Measurements from ENCODE around the gene OXCT1.
A peak's percentile ranks its signal among the peaks of the same experiment; 100 is the strongest.
"Not testable (repeated sequence)": the region's sequence is repeated elsewhere in the genome, so short reads cannot be mapped to it uniquely, and the experiment has no call there.

The OXCT1 gene

DNA sequence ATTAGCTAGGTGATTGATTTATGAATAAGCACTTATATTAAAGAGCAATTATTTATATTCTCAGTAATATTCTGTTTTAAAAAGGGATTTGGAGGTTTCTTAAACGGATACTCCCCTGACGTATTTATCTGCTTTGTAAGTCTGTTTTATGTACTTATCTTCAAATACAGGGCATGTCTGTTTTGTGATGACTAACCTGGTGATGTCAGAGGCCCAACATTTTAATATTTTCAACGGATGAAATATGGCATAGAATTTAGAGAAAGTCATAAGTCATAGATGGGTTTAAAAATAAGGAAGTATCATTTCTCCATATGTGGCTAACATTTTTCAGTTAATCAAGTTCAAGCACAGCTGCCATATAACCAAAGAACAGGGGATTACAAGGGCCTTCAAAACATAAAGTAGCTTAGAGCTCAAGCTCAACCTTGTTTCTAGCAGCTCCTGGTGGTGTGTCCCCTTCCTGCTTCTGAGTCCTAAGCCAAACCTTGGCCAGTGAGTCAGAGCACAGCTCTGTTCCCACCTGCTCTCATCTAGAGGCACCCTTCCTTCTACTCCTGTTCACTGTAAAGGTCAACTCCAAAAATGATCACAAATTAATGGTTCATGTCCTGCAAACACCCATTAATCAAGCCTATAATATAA, 131.4 kb downstream of the OXCT1 start:
- DNase-seq (ENCODE audit: extremely low spot score, insufficient read length, low read depth) (no peak), FAIRE-seq (no peak)

DNA sequence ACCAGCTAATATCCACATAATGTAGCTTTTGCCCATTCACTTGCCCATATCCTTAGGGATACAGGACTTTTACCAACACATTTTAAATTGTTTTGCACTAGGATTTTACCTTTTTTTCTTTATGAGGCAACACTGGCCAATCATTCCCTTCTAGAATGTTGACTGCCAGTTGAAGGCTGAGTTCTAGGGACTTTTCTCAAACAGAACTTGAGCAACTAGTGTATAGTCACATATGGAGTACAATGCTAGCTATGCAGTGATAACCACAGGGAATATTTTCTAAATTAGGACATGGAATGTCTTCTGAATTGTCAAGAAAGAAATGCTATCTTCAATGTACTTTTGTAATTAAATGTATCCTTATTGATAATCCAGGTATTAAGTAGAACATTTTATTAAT, 133.6 kb downstream of the OXCT1 start:
- no peak for DNase-seq (ENCODE audit: extremely low spot score, insufficient read length, low read depth)
- no peak for FAIRE-seq

DNA sequence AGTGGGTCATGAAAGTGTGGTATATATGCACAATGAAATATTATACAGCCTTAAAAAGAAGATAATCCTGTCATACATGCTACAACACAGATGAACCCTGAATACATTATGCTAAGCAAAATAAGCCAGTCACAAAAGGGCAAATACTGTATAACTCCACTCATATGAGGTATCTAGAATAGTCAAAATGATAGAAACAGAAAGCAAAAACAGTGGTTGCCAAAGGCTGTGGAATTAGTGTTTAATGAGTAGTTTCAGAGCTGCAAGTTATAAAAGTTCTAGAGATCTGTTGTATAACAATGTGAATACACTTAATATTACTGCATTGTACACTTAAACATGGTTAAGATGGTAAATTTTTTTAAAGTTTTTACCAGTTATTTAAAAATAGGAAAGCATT, 135.0 kb downstream of the OXCT1 start:
- no peak for FAIRE-seq
- DNase-seq (ENCODE audit: extremely low spot score, insufficient read length, low read depth), result no peak

DNA sequence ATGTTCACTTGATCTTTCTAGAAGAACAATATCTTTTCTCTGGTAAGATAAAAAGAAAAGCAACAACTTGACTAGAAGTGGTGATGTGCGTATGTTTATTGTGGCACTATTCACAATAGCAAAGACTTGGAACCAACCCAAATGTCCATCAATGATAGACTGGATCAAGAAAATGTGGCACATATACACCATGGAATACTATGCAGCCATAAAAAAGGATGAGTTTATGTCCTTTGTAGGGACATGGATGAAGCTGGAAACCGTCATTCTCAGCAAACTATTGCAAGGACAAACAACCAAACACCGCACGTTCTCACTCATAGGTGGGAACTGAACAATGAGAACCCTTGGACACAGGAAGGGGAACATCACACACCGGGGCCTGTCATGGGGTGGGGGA, 140.8 kb downstream of the OXCT1 start:
- FAIRE-seq; DNase-seq (ENCODE audit: extremely low spot score, insufficient read length, low read depth): not testable (repeated sequence)

DNA sequence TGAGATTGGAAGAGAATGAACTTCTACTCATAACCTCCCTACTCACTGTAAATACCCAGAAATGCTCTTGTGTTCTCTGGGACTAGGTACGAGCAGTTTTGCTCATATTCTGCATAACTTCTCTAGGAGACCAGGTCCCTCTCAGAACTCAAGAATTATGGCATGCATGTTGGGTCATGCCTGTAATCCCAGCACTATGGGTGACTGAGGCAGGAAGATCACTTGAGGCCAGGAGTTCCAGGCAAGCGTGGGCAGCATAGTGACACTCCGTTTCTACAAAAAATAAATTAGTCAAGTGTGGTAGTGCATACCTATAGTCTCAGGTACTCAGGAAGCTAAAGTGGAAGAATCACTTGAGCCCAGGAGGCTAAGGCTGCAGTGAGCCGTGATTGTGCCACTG, 141.9 kb downstream of the OXCT1 start:
- FAIRE-seq (no peak), DNase-seq (ENCODE audit: extremely low spot score, insufficient read length, low read depth) (no peak)

DNA sequence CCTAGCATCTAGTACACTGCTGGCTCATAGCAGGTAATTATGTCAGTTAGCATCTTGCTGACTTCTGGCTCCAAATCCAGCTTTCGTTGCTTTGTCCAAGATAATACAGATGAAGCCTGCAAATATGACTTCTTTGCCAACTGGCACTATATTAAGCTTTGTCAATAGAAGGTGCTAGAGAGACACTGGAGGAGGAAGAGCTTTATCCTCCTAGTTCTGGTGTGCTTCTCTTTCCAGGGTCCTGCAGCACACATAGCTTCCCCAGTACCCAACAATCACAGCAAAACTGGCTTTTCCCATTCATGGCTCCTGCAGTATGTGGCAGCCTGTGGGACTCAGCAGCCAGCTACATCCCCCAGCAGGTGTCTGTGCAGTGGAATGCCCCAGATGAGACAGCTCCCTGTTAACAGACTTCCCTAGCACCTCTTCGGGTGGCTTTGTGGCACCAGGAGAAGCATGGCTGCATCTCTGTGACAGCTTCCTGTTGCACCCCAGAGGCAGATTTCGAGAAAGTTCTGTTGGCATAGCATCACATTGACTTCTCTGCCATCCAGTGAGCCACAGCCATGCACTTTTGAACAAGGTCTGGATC, 147.8 kb downstream of the OXCT1 start:
- no peak for FAIRE-seq
- no peak for DNase-seq (ENCODE audit: extremely low spot score, insufficient read length, low read depth)

DNA sequence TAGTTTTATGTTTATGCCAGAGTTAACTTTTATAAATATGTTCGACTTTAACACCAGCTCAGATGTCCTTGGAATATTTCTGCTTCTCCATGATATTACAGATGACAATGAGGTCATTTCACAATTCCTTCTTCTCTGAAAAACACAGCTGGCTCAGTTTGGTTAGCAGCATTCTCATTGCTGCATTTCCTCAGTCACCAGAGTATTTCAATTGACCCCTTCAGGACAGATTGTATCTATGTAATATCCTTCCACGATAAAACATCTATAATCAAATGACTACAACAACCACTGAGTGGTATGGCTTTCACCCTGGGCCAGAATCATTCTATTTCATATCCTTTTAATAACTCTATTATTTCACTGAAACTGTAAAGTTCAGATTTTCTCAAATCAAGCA, 148.7 kb downstream of the OXCT1 start:
- no peak for FAIRE-seq
- DNase-seq (ENCODE audit: extremely low spot score, insufficient read length, low read depth), result no peak

DNA sequence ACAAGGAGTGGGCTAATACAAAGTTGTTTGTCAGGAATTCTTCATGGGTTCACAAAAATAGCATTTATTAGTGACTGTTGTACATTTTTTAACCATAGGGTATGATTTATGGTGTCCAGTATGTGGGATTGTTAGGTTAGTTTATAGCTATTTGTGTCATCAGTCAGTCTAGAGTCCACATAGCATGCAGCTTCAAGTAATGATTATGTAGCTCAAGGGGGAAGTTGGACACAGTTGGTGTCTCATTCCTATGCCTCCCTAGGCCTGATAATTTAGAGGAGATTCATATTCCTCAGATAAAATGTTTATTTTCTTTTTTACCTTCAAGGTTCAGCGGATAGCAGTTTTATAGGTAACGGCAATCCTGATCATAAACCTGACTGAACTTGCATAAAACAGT, 153.8 kb downstream of the OXCT1 start:
- DNase-seq (ENCODE audit: extremely low spot score, insufficient read length, low read depth) (no peak), FAIRE-seq (no peak)

DNA sequence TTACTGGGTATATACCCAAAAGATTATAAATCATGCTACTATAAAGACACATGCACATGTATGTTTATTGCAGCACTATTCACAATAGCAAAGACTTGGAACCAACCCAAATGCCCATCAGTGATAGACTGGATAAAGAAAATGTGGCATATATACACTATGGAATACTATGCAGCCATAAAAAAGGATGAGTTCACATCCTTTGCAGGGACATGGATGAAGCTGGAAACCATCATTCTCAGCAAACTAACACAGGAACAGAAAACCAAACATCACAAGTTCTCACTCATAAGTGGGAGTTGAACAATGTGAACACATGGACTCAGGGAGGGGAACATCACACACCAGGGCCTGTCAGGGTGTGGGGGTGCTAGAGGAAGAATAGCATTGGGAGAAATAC, 155.8 kb downstream of the OXCT1 start:
- not testable (repeated sequence) for DNase-seq (ENCODE audit: extremely low spot score, insufficient read length, low read depth); FAIRE-seq

DNA sequence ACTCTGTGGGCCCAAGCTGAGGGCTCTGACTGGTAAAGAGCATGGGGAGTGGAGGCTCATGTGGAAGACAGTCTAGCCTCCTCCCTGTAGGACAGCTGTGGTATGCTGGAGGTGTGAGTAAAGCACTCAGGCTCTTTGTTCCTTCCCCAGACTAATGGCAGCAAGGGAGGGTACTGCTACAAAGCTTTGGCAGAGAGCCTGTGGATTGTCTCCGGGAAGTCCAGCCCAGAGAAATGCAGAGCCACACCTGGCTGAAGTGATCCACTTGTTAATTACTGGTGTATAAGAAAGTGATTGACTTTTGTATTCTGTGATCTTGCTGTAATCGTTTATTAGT, 161.7 kb downstream of the OXCT1 start:
- no peak for DNase-seq (ENCODE audit: extremely low spot score, insufficient read length, low read depth)
- no peak for FAIRE-seq

DNA sequence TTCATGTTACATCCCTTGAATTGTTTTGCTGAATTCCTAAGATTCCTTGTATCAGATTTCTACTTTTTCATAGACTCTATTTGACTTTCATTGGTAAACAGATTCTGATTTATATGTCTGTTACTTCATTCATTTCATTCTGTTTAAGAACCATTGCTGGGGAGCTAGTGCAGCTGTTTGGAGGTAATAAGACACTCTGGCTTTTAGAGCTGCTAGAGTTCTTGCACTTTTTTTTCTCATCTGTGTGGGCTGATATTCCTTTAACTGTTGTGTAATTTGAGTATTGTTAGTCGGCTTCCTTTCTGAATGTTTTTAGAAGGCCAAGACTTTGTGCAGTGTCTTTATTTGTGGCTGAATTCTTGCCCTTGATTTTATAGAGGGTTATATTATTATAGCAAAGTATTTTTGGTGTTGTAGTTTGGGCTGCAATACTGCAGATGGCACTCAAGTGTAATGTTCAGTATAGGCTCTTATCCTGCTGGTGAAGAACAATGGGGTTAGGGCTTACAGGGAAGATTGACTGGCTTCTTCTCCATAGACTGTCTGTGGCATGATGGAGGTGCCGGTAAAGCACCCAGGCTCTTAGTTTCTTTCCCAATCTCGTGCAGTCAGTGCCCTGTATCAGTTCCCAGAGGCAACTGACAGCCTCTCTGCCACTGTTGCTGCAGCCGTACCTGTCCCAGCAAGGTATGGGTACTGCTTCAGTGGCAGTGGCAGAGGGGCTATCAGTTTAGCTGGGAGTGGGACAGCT, 162.2 kb downstream of the OXCT1 start:
- DNase-seq (ENCODE audit: extremely low spot score, insufficient read length, low read depth), result no peak
- FAIRE-seq, result peak; percentile 75

DNA sequence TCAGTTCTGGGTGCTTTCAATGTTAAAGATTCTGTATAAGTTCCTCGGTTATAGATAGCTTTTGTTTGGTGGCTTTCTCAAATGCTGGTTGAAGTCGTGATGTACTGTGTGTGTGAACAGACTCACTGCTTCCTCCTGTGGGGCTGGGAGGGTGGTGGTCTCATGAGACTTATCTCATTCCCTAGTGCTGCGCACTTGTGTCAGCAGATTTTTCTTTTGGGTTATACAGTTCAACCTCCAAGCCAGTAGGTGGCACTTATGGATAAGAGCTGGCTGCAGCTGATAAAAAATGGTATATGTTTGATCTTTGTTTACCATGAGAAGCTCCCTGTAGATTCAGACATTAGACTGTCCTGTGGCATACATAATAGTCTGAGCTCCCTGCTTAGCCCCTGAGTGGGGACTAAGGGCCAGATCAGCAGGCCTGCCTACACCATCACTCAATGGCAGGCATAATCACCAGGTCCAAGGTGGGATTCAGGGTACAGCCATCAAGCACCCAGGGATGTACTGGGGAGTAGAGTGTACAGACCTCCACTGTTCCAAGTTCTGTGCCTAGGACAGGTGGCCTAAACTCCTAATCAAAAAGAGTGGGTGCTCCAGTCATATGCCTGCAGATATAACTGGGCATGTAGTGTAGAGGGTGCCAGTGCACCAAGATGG, 174.2 kb downstream of the OXCT1 start:
- no peak for DNase-seq (ENCODE audit: extremely low spot score, insufficient read length, low read depth)
- peak; percentile 63 for FAIRE-seq

DNA sequence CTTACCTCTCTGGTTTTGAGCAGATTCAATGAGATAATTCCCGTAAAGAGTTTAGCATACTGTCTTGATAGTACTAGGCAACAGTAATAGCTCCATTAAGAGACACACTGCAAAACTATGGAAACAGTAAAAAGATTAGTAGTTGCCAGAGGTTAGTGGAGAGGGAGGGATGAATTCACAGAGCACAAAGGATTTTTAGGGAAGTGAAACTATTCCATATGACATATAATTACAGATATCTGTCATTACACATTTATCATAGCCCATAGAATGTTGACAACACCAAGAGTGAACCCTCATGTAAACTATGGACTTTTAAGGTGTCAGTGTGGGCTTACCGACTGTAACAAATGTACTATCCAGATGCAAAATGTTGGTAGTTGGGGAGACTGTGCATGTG, 183.5 kb downstream of the OXCT1 start:
- no peak for DNase-seq (ENCODE audit: extremely low spot score, insufficient read length, low read depth)
- no peak for FAIRE-seq

DNA sequence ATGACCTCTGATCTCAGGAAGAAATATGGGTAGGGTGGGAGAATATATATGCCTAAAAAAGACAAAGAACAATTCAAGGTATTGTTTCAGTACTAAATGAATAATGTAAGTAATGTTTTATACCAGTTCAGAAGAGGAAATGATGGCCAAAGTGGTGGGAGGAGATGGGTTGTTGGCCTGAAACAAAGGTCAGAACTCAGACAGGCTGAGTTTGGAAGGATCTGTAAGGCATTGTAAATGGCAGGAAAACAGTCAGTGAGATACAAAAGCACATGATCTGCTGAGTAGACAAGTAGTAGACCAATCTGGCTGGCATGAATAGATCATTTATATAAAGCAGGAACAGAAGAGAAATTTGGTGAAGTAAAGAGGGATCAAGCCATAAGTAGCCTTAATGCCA, 184.0 kb downstream of the OXCT1 start:
- FAIRE-seq (no peak), DNase-seq (ENCODE audit: extremely low spot score, insufficient read length, low read depth) (no peak)

DNA sequence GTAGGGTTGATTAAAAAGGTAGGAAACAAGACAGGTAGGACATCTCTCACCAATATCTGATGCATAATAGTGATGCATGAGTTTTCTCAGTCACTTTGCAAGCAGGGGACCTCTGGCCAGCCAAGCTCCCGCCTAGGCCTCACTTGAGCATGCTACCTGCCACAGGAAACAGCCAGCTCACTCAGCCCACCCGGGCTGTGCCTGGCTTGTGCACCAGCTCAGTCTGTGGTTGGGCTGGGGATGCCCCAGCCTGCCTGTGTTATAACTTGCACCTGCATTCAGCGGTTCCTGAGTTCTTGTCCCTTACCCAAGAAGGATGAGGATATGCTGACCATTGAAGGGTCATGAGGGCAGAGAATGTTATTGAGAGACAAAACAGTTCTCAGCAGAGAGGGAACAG, 187.0 kb downstream of the OXCT1 start:
- peak; percentile 42 for FAIRE-seq

DNA sequence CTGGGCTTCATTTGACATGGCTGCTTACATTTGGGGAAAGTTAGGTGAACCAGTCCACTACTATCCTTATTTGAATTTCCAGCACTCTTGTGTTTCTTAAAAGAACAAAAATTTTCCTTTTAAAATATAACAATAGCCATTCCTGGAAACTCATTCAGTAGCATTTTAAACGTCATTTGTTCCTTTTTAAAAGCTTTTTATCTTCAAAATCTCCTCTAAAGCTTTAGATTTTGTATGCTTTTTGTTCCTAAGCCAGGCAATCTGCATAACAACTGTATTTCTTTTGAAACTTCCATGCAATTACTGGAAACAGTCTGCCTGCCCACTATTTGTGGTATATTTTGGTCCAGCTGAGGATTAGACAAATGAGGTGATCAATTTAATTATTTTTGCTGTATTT, 187.6 kb downstream of the OXCT1 start:
- DNase-seq (ENCODE audit: extremely low spot score, insufficient read length, low read depth) (no peak), FAIRE-seq (no peak)

More for the DNA sequence above, 187.0 kb downstream of the OXCT1 start:
- DNase-seq (ENCODE audit: extremely low spot score, insufficient read length, low read depth), result no peak

DNA sequence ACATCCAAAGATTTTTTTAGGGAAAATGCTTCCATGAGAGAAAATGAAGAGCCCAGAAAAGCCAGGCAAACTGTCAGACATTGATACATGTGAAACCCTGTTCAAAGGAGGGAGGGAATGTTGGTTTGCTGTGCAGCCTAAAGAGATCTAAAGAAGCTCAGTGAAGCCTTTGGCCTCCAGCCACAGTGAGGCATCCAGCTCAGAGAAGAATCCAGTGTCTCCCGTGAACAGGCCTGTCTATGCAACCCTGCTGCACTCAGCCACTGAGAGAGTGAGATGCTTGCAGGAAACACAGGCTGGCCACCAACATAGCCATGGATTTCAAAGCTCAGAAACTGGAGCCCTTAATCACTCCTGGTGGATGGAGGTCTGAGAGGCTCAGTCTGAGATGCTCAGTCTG, 188.4 kb downstream of the OXCT1 start:
- no peak for FAIRE-seq

More for the DNA sequence above, 188.4 kb downstream of the OXCT1 start:
- no peak for DNase-seq (ENCODE audit: extremely low spot score, insufficient read length, low read depth)

Measured in GM18507 (cell line).